Liver (tissue), 9 donors: ENCODE results near the gene MAPKAP1. TPM values are rescaled to one million over a fixed set of nuclear protein-coding genes. Genes with fewer than 3 reads are reported as not detected.

ENCODE experiments used
- DNase-seq: peaks from one replicate; pipeline ENCODE4 v3.0.0-alpha.2; 2017; ENCODE audit warnings: low spot score
- H3K27ac ChIP-seq, 2 donors: one replicate each; pipeline ENCODE4 v1.7.0; 2013; ENCODE audit warnings: inconsistent platforms in 2 of 2, low read length in 2 of 2, control low read depth in 1 of 2, low read depth in 1 of 2, mild to moderate bottlenecking in 1 of 2
- H3K27me3 ChIP-seq, 4 donors: one replicate each; pipeline versions ENCODE4 v1.6.1 to v1.7.0; 2013; ENCODE audit warnings: low read length in 3 of 4, inconsistent platforms in 1 of 4, mild to moderate bottlenecking in 1 of 4, moderate library complexity in 1 of 4; ENCODE audit not compliant: control insufficient read depth in 4 of 4, insufficient read depth in 4 of 4
- H3K36me3 ChIP-seq, 4 donors: one replicate each; pipeline versions ENCODE4 v1.6.1 to v1.7.0; 2013; ENCODE audit warnings: low read length in 3 of 4, mild to moderate bottlenecking in 3 of 4, low read depth in 1 of 4, moderate library complexity in 1 of 4; ENCODE audit not compliant: control insufficient read depth in 4 of 4, insufficient read depth in 3 of 4
- H3K4me1 ChIP-seq, 4 donors: one replicate each; pipeline versions ENCODE4 v1.6.1 to v1.7.0; 2013; ENCODE audit warnings: low read length in 3 of 4, mild to moderate bottlenecking in 3 of 4, moderate library complexity in 1 of 4; ENCODE audit not compliant: control insufficient read depth in 4 of 4, insufficient read depth in 4 of 4
- H3K4me3 ChIP-seq, 3 donors: one replicate each; pipeline versions ENCODE4 v1.6.1 to v1.7.0; 2013; ENCODE audit warnings: low read length in 3 of 3, control low read depth in 1 of 3, low read depth in 1 of 3, mild to moderate bottlenecking in 1 of 3
- H3K9ac ChIP-seq, 2 donors: one replicate each; pipeline ENCODE4 v1.7.0; 2013; ENCODE audit warnings: low read length in 2 of 2, mild to moderate bottlenecking in 2 of 2, moderate library complexity in 2 of 2, control low read depth in 1 of 2, low read depth in 1 of 2
- H3K9me3 ChIP-seq, 4 donors: one replicate each; pipeline versions ENCODE4 v1.6.1 to v1.7.0; 2013; ENCODE audit warnings: low read length in 3 of 4; ENCODE audit not compliant: control insufficient read depth in 4 of 4
- CTCF ChIP-seq: fragments of 150-350 bp; IDR thresholded peaks from 2 replicates; pipeline ENCODE4 v1.5.1; 2017; ENCODE audit warnings: improper control_type of control experiment, low read depth, low read length; ENCODE audit not compliant: missing input control
- EGR1 ChIP-seq, 2 donors: IDR thresholded peaks; 2 replicates each; pipeline ENCODE4 v1.6.1; 2016 to 2018; ENCODE audit warnings: antibody characterized with exemption in 2 of 2, low read depth in 2 of 2
- FOXA1 ChIP-seq: IDR thresholded peaks from 2 replicates; pipeline ENCODE4 v1.6.1; 2016; ENCODE audit warnings: antibody characterized with exemption
- FOXA2 ChIP-seq: IDR thresholded peaks from 2 replicates; pipeline ENCODE4 v1.6.1; 2016; ENCODE audit warnings: antibody characterized with exemption
- GABPA ChIP-seq, 2 donors: IDR thresholded peaks in 1 of 2; conservative IDR thresholded peaks in 1 of 2; 2 replicates each; pipeline ENCODE4 v1.6.1; 2016; ENCODE audit warnings: antibody characterized with exemption in 2 of 2, mild to moderate bottlenecking in 1 of 2, moderate library complexity in 1 of 2
- HNF4A ChIP-seq, 2 donors: conservative IDR thresholded peaks; 2 replicates each; pipeline ENCODE4 v1.6.1; 2016; ENCODE audit warnings: antibody characterized with exemption in 2 of 2, mild to moderate bottlenecking in 2 of 2
- HNF4G ChIP-seq: IDR thresholded peaks from 2 replicates; pipeline ENCODE4 v1.6.1; 2016; ENCODE audit warnings: antibody characterized with exemption
- JUND ChIP-seq, 2 donors: IDR thresholded peaks; 2 replicates each; pipeline ENCODE4 v1.6.1; 2016; ENCODE audit warnings: antibody characterized with exemption in 2 of 2
- MAX ChIP-seq: IDR thresholded peaks from 2 replicates; pipeline ENCODE4 v1.6.1; 2016; ENCODE audit warnings: antibody characterized with exemption
- NR2F2 ChIP-seq: IDR thresholded peaks from 2 replicates; pipeline ENCODE4 v1.6.1; 2016; ENCODE audit warnings: antibody characterized with exemption
- RAD21 ChIP-seq, 2 donors: IDR thresholded peaks; 2 replicates each; pipeline ENCODE4 v1.6.1; 2016; ENCODE audit warnings: antibody characterized with exemption in 2 of 2, mild to moderate bottlenecking in 2 of 2
- REST ChIP-seq: IDR thresholded peaks from 2 replicates; pipeline ENCODE4 v1.6.1; 2016; ENCODE audit warnings: antibody characterized with exemption, mild to moderate bottlenecking
- SP1 ChIP-seq: IDR thresholded peaks from 2 replicates; pipeline ENCODE4 v1.6.1; 2018; ENCODE audit warnings: antibody characterized with exemption, mild to moderate bottlenecking
- TAF1 ChIP-seq: conservative IDR thresholded peaks from 2 replicates; pipeline ENCODE4 v1.6.1; 2016; ENCODE audit warnings: antibody characterized with exemption, mild to moderate bottlenecking
- YY1 ChIP-seq: IDR thresholded peaks from 2 replicates; pipeline ENCODE4 v1.6.1; 2016; ENCODE audit warnings: antibody characterized with exemption, mild to moderate bottlenecking
- ZBTB33 ChIP-seq: IDR thresholded peaks from 2 replicates; pipeline ENCODE4 v1.6.1; 2016; ENCODE audit warnings: antibody characterized with exemption
- WGBS: extraction: QIAGEN DNeasy Blood & Tissue Kit; methylation state at CpG from one replicate; pipeline ENCODE4 v1.1.7; 2013; 5-methylcytosine and 5-hydroxymethylcytosine counted together
- polyA plus RNA-seq, 2 donors: library from polyadenylated mRNA; stranded (reverse) in 1 of 2; unstranded in 1 of 2; fragments of 200-250 nt in 1 of 2; fragments of >200 nt in 1 of 2; fragmentation: Nextera tagmentation in 1 of 2; extraction: Ambion mirVana in 1 of 2; gene quantifications; one replicate each; pipeline versions ENCODE4 v1.2.1 to v1.2.3, GENCODE V29; 2013 to 2015
- total RNA-seq, 2 donors: library from RNA; depleted of rRNA; stranded (reverse); fragments of >200 nt; gene quantifications; one replicate each; pipeline ENCODE4 v1.2.3, GENCODE V29; 2014
- donor health status: healthy.
- donor health status: healthy.
- donor health status: healthy.
- donor health status: healthy.
- donor health status: healthy.

The MAPKAP1 gene
- total and polyA plus RNA-seq, 4 donors, result 23.6 to 55.9 (median 32.7) TPM

GRCh38 chr9:125565126-125565525 is 141.9 kb downstream of the MAPKAP1 start:
- no peak for TF ChIP-seq FOXA2
- no peak for TF ChIP-seq NR2F2
- TF ChIP-seq FOXA1, result no peak
- no peak for TF ChIP-seq GABPA (IDR thresholded peaks at IDR 0.05 in 1 of 2, conservative IDR thresholded peaks at IDR 0.05 in 1 of 2)
- TF ChIP-seq YY1, result no peak
- no peak for TF ChIP-seq RAD21 (IDR thresholded peaks at IDR 0.05)
- no peak for TF ChIP-seq HNF4G
- no peak for TF ChIP-seq MAX
- no peak for TF ChIP-seq EGR1 (IDR thresholded peaks at IDR 0.05; ENCODE audit: low read depth in 2 of 2)
- no peak for TF ChIP-seq REST
- Histone ChIP-seq H3K9ac (no peak overlapping the region), H3K9me3 (no peaks in the 10 kb centered on the region), H3K4me3 (no peak overlapping the region), H3K36me3 (no peaks in the 10 kb centered on the region), H3K4me1 (no peaks in the 10 kb centered on the region), H3K27ac (no peak overlapping the region), H3K27me3 (no peaks in the 10 kb centered on the region)
- 98% methylated on average over 2 of the region's 2 CpGs for WGBS
- no peak for DNase-seq

- H3K4me1 ChIP-seq, result no peaks in the 10 kb centered on the region
- H3K27me3 ChIP-seq, result no peaks in the 10 kb centered on the region
- H3K9ac ChIP-seq, result no peak overlapping the region
- no peak for TF ChIP-seq FOXA1
- no peak for TF ChIP-seq JUND (IDR thresholded peaks at IDR 0.05)
- H3K9me3 ChIP-seq, result no peaks in the 10 kb centered on the region
- H3K27ac ChIP-seq, result no peak overlapping the region
- DNase-seq, result no peak
- H3K36me3 ChIP-seq, result no peaks in the 10 kb centered on the region
- WGBS, result 91% methylated on average over 4 of the region's 4 CpGs
- H3K4me3 ChIP-seq, result no peak overlapping the region
These were observed 142.4 kb downstream of the MAPKAP1 start for GRCh38 chr9:125564631-125565030.

- DNase-seq, result no peak
- Histone ChIP-seq H3K4me3 (no peak overlapping the region), H3K27me3 (no peaks in the 10 kb centered on the region), H3K9me3 (no peaks in the 10 kb centered on the region), H3K9ac (no peak overlapping the region), H3K4me1 (no peaks in the 10 kb centered on the region), H3K36me3 (peaks cover 0 to 1% (median 0%) of the 10 kb centered on the region in 4 donors), H3K27ac (no peak overlapping the region)
- WGBS, result 70% methylated on average over 4 of the region's 4 CpGs
- TF ChIP-seq TAF1 (no peak), HNF4G (no peak), FOXA1 (no peak), EGR1 (IDR thresholded peaks at IDR 0.05; ENCODE audit: low read depth in 2 of 2) (no peak), GABPA (IDR thresholded peaks at IDR 0.05 in 1 of 2, conservative IDR thresholded peaks at IDR 0.05 in 1 of 2) (no peak), ZBTB33 (no peak), REST (no peak), FOXA2 (no peak), RAD21 (IDR thresholded peaks at IDR 0.05) (no peak), HNF4A (conservative IDR thresholded peaks at IDR 0.05) (no peak), CTCF (no peak), NR2F2 (no peak), JUND (IDR thresholded peaks at IDR 0.05) (no peak), YY1 (no peak), SP1 (no peak)
These were observed 145.4 kb downstream of the MAPKAP1 start for GRCh38 chr9:125561509-125562148.
